Measurements from ENCODE around the gene DDB1.

Gene DDB1

GRCh38 chr11:61290905-61291690 lies 41.8 kb downstream of the DDB1 start:
- DNase-seq (ENCODE audit: low read depth) = no peak
- H3K9ac ChIP-seq (ENCODE audit: low read length) = no peak overlapping the region
- H3K9me3 ChIP-seq (ENCODE audit: control insufficient read depth, low read length) = no peaks in the 10 kb centered on the region
- no peak overlapping the region for H3K4me3 ChIP-seq (ENCODE audit: low read length)
- peaks cover 17% of the 10 kb centered on the region for H3K4me1 ChIP-seq (ENCODE audit: control insufficient read depth, insufficient read depth, low read length)
- no peaks in the 10 kb centered on the region for H3K27me3 ChIP-seq (replicated peaks; ENCODE audit: control insufficient read depth, insufficient read depth, low read length)
- peaks cover 2% of the 10 kb centered on the region for H3K36me3 ChIP-seq (ENCODE audit: control insufficient read depth, insufficient read depth, low read length, severe bottlenecking)

GRCh38 chr11:61287338-61287977 lies 45.4 kb downstream of the DDB1 start:
- H3K27me3 ChIP-seq (replicated peaks; ENCODE audit: control insufficient read depth, insufficient read depth, low read length) = no peaks in the 10 kb centered on the region
- H3K4me1 ChIP-seq (ENCODE audit: control insufficient read depth, insufficient read depth, low read length) = no peaks in the 10 kb centered on the region
- H3K36me3 ChIP-seq (ENCODE audit: control insufficient read depth, insufficient read depth, low read length, severe bottlenecking) = peaks cover 6% of the 10 kb centered on the region
- no peak overlapping the region for H3K9ac ChIP-seq (ENCODE audit: low read length)
- no peaks in the 10 kb centered on the region for H3K9me3 ChIP-seq (ENCODE audit: control insufficient read depth, low read length)
- no peak for DNase-seq (ENCODE audit: low read depth)
- H3K4me3 ChIP-seq (ENCODE audit: low read length) = no peak overlapping the region

- no peaks in the 10 kb centered on the region for H3K4me1 ChIP-seq (ENCODE audit: control insufficient read depth, insufficient read depth, low read length)
- H3K9me3 ChIP-seq (ENCODE audit: control insufficient read depth, low read length) = no peaks in the 10 kb centered on the region
- no peak overlapping the region for H3K9ac ChIP-seq (ENCODE audit: low read length)
- H3K4me3 ChIP-seq (ENCODE audit: low read length) = no peak overlapping the region
- DNase-seq (ENCODE audit: low read depth) = no peak
- H3K36me3 ChIP-seq (ENCODE audit: control insufficient read depth, insufficient read depth, low read length, severe bottlenecking) = peaks cover 15% of the 10 kb centered on the region
- no peaks in the 10 kb centered on the region for H3K27me3 ChIP-seq (replicated peaks; ENCODE audit: control insufficient read depth, insufficient read depth, low read length)
Observed at GRCh38 chr11:61283613-61284012, 49.3 kb downstream of the DDB1 start.

GRCh38 chr11:61281581-61282250 lies 51.2 kb downstream of the DDB1 start:
- Histone ChIP-seq H3K9ac (ENCODE audit: low read length) (no peak overlapping the region), H3K27me3 (replicated peaks; ENCODE audit: control insufficient read depth, insufficient read depth, low read length) (no peaks in the 10 kb centered on the region), H3K4me3 (ENCODE audit: low read length) (no peak overlapping the region), H3K36me3 (ENCODE audit: control insufficient read depth, insufficient read depth, low read length, severe bottlenecking) (peaks cover 23% of the 10 kb centered on the region), H3K4me1 (ENCODE audit: control insufficient read depth, insufficient read depth, low read length) (no peaks in the 10 kb centered on the region), H3K9me3 (ENCODE audit: control insufficient read depth, low read length) (no peaks in the 10 kb centered on the region)
- peak; percentile 59 for DNase-seq (ENCODE audit: low read depth)

GRCh38 chr11:61280883-61281580 lies 51.9 kb downstream of the DDB1 start:
- no peak overlapping the region for H3K4me3 ChIP-seq (ENCODE audit: low read length)
- no peak overlapping the region for H3K9ac ChIP-seq (ENCODE audit: low read length)
- DNase-seq (ENCODE audit: low read depth) = no peak
- peaks cover 20% of the 10 kb centered on the region for H3K36me3 ChIP-seq (ENCODE audit: control insufficient read depth, insufficient read depth, low read length, severe bottlenecking)
- H3K4me1 ChIP-seq (ENCODE audit: control insufficient read depth, insufficient read depth, low read length) = no peaks in the 10 kb centered on the region
- no peaks in the 10 kb centered on the region for H3K27me3 ChIP-seq (replicated peaks; ENCODE audit: control insufficient read depth, insufficient read depth, low read length)
- no peaks in the 10 kb centered on the region for H3K9me3 ChIP-seq (ENCODE audit: control insufficient read depth, low read length)

- no peak overlapping the region for H3K9ac ChIP-seq (ENCODE audit: low read length)
- no peak for DNase-seq (ENCODE audit: low read depth)
- no peaks in the 10 kb centered on the region for H3K27me3 ChIP-seq (replicated peaks; ENCODE audit: control insufficient read depth, insufficient read depth, low read length)
- H3K9me3 ChIP-seq (ENCODE audit: control insufficient read depth, low read length) = no peaks in the 10 kb centered on the region
- peaks cover 17% of the 10 kb centered on the region for H3K36me3 ChIP-seq (ENCODE audit: control insufficient read depth, insufficient read depth, low read length, severe bottlenecking)
- no peaks in the 10 kb centered on the region for H3K4me1 ChIP-seq (ENCODE audit: control insufficient read depth, insufficient read depth, low read length)
- no peak overlapping the region for H3K4me3 ChIP-seq (ENCODE audit: low read length)
Observed at GRCh38 chr11:61279934-61280659, 52.8 kb downstream of the DDB1 start.

GRCh38 chr11:61278001-61278470 lies 54.9 kb downstream of the DDB1 start:
- Histone ChIP-seq H3K9me3 (ENCODE audit: control insufficient read depth, low read length) (no peaks in the 10 kb centered on the region), H3K27me3 (replicated peaks; ENCODE audit: control insufficient read depth, insufficient read depth, low read length) (no peaks in the 10 kb centered on the region), H3K9ac (ENCODE audit: low read length) (no peak overlapping the region), H3K4me3 (ENCODE audit: low read length) (no peak overlapping the region), H3K4me1 (ENCODE audit: control insufficient read depth, insufficient read depth, low read length) (peaks cover 5% of the 10 kb centered on the region), H3K36me3 (ENCODE audit: control insufficient read depth, insufficient read depth, low read length, severe bottlenecking) (peaks cover 17% of the 10 kb centered on the region)
- DNase-seq (ENCODE audit: low read depth) = no peak

- H3K27me3 ChIP-seq (replicated peaks; ENCODE audit: control insufficient read depth, insufficient read depth, low read length) = no peaks in the 10 kb centered on the region
- H3K36me3 ChIP-seq (ENCODE audit: control insufficient read depth, insufficient read depth, low read length, severe bottlenecking) = peaks cover 17% of the 10 kb centered on the region
- no peak overlapping the region for H3K9ac ChIP-seq (ENCODE audit: low read length)
- no peaks in the 10 kb centered on the region for H3K9me3 ChIP-seq (ENCODE audit: control insufficient read depth, low read length)
- DNase-seq (ENCODE audit: low read depth) = no peak
- H3K4me1 ChIP-seq (ENCODE audit: control insufficient read depth, insufficient read depth, low read length) = peaks cover 5% of the 10 kb centered on the region
- H3K4me3 ChIP-seq (ENCODE audit: low read length) = no peak overlapping the region
Observed at GRCh38 chr11:61277186-61278000, 55.5 kb downstream of the DDB1 start.

- Histone ChIP-seq H3K4me1 (ENCODE audit: control insufficient read depth, insufficient read depth, low read length) (peaks cover 13% of the 10 kb centered on the region), H3K9me3 (ENCODE audit: control insufficient read depth, low read length) (no peaks in the 10 kb centered on the region), H3K27me3 (replicated peaks; ENCODE audit: control insufficient read depth, insufficient read depth, low read length) (no peaks in the 10 kb centered on the region), H3K4me3 (ENCODE audit: low read length) (no peak overlapping the region), H3K9ac (ENCODE audit: low read length) (no peak overlapping the region), H3K36me3 (ENCODE audit: control insufficient read depth, insufficient read depth, low read length, severe bottlenecking) (peaks cover 11% of the 10 kb centered on the region)
- DNase-seq (ENCODE audit: low read depth) = no peak
Observed at GRCh38 chr11:61275191-61275590, 57.7 kb downstream of the DDB1 start.

- H3K27me3 ChIP-seq (replicated peaks; ENCODE audit: control insufficient read depth, insufficient read depth, low read length) = no peaks in the 10 kb centered on the region
- H3K36me3 ChIP-seq (ENCODE audit: control insufficient read depth, insufficient read depth, low read length, severe bottlenecking) = peaks cover 8% of the 10 kb centered on the region
- no peaks in the 10 kb centered on the region for H3K9me3 ChIP-seq (ENCODE audit: control insufficient read depth, low read length)
- H3K9ac ChIP-seq (ENCODE audit: low read length) = no peak overlapping the region
- H3K4me1 ChIP-seq (ENCODE audit: control insufficient read depth, insufficient read depth, low read length) = peaks cover 14% of the 10 kb centered on the region
- H3K4me3 ChIP-seq (ENCODE audit: low read length) = no peak overlapping the region
- DNase-seq (ENCODE audit: low read depth) = no peak
Observed at GRCh38 chr11:61274084-61274483, 58.8 kb downstream of the DDB1 start.

Measured in adipocyte (in vitro differentiated cells).